Naive thymus-derived CD4-positive, alpha-beta T cell (primary cell): Measurements from ENCODE around the gene CBLB. TPM values are rescaled to one million over a fixed set of nuclear protein-coding genes. Genes with fewer than 3 reads are reported as not detected.
A peak's percentile ranks its signal among the peaks of the same experiment; 100 is the strongest.

Experiments
- ATAC-seq: fragments of 150-1000 bp; cut with Tn5 transposase; 2 replicates; pipeline ENCODE4 v1.10.0; 2021; ENCODE audit warnings: mild to moderate bottlenecking, moderate library complexity
- CTCF ChIA-PET: fragments of 350-600 bp; sonication (Branson Sonifier 250); formaldehyde crosslinking; loops from one replicate; lab custom pipeline; 2021; ENCODE audit warnings: antibody characterized with exemption; lab: Charles Lee
- POLR2A ChIA-PET: fragments of 350-600 bp; sonication (Branson Sonifier 250); formaldehyde crosslinking; loops from one replicate; lab custom pipeline; 2021; ENCODE audit warnings: antibody characterized with exemption, inconsistent platforms; lab: Charles Lee
- DNase-seq, 9 donors: peaks; one replicate each; pipeline versions ENCODE4 v3.0.0 to v3.0.0-alpha.2; 2020 to 2022; ENCODE audit warnings: mixed read lengths in 1 of 9
- H3K27ac ChIP-seq: one replicate; pipeline ENCODE4 v1.7.0; 2013; ENCODE audit warnings: mild to moderate bottlenecking, low read depth, low read length, moderate library complexity
- H3K27me3 ChIP-seq, 2 donors: one replicate each; pipeline ENCODE4 v1.7.0; 2013; ENCODE audit warnings: low read length in 2 of 2, mild to moderate bottlenecking in 2 of 2, moderate library complexity in 2 of 2; ENCODE audit not compliant: control insufficient read depth in 2 of 2, insufficient read depth in 2 of 2
- H3K36me3 ChIP-seq, 3 experiments: 1 replicate in 2 of 3; 2 replicates in 1 of 3; pipeline ENCODE4 v1.7.0; 2013; ENCODE audit warnings: low read length in 3 of 3, mild to moderate bottlenecking in 3 of 3, moderate library complexity in 1 of 3; ENCODE audit not compliant: insufficient read depth in 3 of 3, control insufficient read depth in 2 of 3
- H3K4me1 ChIP-seq, 2 donors: one replicate each; pipeline ENCODE4 v1.7.0; 2013; ENCODE audit warnings: low read length in 2 of 2, mild to moderate bottlenecking in 2 of 2, moderate library complexity in 1 of 2; ENCODE audit not compliant: control insufficient read depth in 2 of 2, insufficient read depth in 2 of 2
- H3K4me3 ChIP-seq: 2 replicates; pipeline ENCODE4 v1.7.0; 2013; ENCODE audit warnings: mild to moderate bottlenecking, low read length
- H3K9me3 ChIP-seq, 3 experiments: 1 replicate in 2 of 3; 2 replicates in 1 of 3; pipeline ENCODE4 v1.7.0; 2013; ENCODE audit warnings: low read length in 3 of 3; ENCODE audit not compliant: control insufficient read depth in 2 of 3
- H3K27ac Mint-ChIP-seq, 9 donors: one replicate each; pipeline ENCODE4 v1.8.0; 2020 to 2022; ENCODE audit warnings: mixed read lengths in 9 of 9, mild to moderate bottlenecking in 8 of 9, moderate library complexity in 5 of 9, inconsistent platforms in 2 of 9
- H3K27me3 Mint-ChIP-seq, 5 donors: one replicate each; pipeline ENCODE4 v1.8.0; 2021 to 2022; ENCODE audit warnings: mixed read lengths in 5 of 5, mild to moderate bottlenecking in 1 of 5
- H3K36me3 Mint-ChIP-seq, 5 donors: one replicate each; pipeline ENCODE4 v1.8.0; 2020 to 2022; ENCODE audit warnings: mixed read lengths in 5 of 5, mild to moderate bottlenecking in 3 of 5, inconsistent platforms in 1 of 5
- H3K4me1 Mint-ChIP-seq, 7 donors: one replicate each; pipeline ENCODE4 v1.8.0; 2020 to 2022; ENCODE audit warnings: mixed read lengths in 7 of 7, mild to moderate bottlenecking in 3 of 7, inconsistent platforms in 1 of 7
- H3K4me3 Mint-ChIP-seq, 10 donors: one replicate each; pipeline ENCODE4 v1.8.0; 2020 to 2022; ENCODE audit warnings: mild to moderate bottlenecking in 10 of 10, mixed read lengths in 10 of 10, moderate library complexity in 6 of 10, inconsistent platforms in 2 of 10
- H3K9me3 Mint-ChIP-seq, 11 donors: one replicate each; pipeline ENCODE4 v1.8.0; 2020 to 2022; ENCODE audit warnings: mixed read lengths in 11 of 11, mild to moderate bottlenecking in 4 of 11, inconsistent platforms in 1 of 11, moderate library complexity in 1 of 11
- intact Hi-C, 2 donors: fragments of 100-400 bp; cut with micrococcal nuclease; formaldehyde crosslinking; loops; one replicate each; pipeline ENCODE4 v1.15.1; 2023
- polyA plus RNA-seq, 2 donors: library from polyadenylated mRNA; unstranded; fragments of 300-500 nt; fragmentation: Illumina TruSeq; gene quantifications; one replicate each; pipeline ENCODE4 v1.2.3, GENCODE V29; 2021
- total RNA-seq, 6 experiments: library from RNA in 5 of 6; stranded (reverse) in 5 of 6; gene quantifications; 1 replicate in 5 of 6; 2 replicates in 1 of 6; pipeline ENCODE4 v1.2.3 and lab custom pipeline; 2021 to 2026

The CBLB gene
- total and polyA plus RNA-seq, 7 experiments from 2014 or later, result 22.4 to 135 (median 97.8) TPM

DNA sequence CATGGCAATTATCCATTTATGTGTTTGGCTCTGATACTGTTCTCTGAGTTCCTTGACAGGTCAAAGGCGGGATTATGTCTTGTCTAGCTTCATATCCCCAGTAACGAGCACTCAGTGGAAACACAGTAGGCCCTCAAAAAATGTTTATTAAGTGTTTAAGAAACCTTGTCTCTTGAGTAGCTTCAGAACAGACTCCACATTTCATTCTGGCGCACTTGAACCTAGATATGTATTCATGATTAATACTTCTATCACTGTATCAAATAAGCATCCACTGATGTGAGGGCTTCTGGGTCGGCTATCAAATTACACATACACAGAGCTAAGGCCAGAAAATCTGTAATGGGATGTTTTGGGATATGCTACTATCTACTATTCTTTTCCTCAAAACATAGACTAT lies 4.6 kb downstream of the CBLB start:
- Histone ChIP-seq H3K27ac (no peak overlapping the region), H3K4me1 (peaks cover 26 to 60% of the 10 kb centered on the region in 2 donors), H3K9me3 (no peaks in the 10 kb centered on the region), H3K4me3 (peak overlapping the region; percentile 14), H3K36me3 (peaks cover 0 to 22% (median 8%) of the 10 kb centered on the region in 3 experiments), H3K27me3 (no peaks in the 10 kb centered on the region)
- intact Hi-C loops, result no loop called here
- ChIA-PET POLR2A (interaction anchor here (0.6 kb wide), 1 partner anchor 60 kb away, joined by 5 read pairs; no protein-coding TSS in a partner anchor), CTCF (no interaction called here)
- H3K36me3 Mint-ChIP-seq, result peaks cover 0 to 42% (median 15%) of the 10 kb centered on the region in 5 donors
- no peak for ATAC-seq
- no peaks in the 10 kb centered on the region for H3K27me3 Mint-ChIP-seq
- H3K27ac Mint-ChIP-seq, result peak overlapping the region in 7 of 9 donors; percentile 6 to 77 (median 62)
- peaks cover 13 to 51% (median 45%) of the 10 kb centered on the region in 7 donors for H3K4me1 Mint-ChIP-seq
- no peak for DNase-seq
- H3K4me3 Mint-ChIP-seq, result peak overlapping the region in 9 of 10 donors; percentile 38 to 100 (median 89)
- H3K9me3 Mint-ChIP-seq, result peaks cover 0 to 2% (median 0%) of the 10 kb centered on the region in 11 donors

DNA sequence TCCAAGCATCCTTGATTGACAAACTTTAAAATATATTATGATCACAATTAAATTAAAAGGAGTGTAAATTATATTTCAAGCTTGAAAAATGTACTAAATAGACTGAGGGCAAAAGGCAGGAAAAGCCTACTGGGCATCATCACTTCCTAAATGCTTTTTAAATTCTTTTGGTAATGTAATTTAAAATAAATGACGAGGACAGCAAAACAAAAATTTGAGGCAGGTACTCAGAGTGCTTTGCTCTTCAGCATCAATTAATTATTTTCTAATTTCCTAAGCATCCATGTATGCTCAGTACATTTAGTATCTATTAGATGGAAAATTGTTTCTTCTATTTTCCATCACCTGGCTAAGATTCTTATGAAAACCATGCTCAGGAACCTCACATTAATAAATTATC lies 5.2 kb downstream of the CBLB start:
- no peak overlapping the region for H3K4me3 ChIP-seq
- no peaks in the 10 kb centered on the region for H3K27me3 ChIP-seq
- peak overlapping the region in 4 of 9 donors; percentile 18 to 48 (median 26) for H3K27ac Mint-ChIP-seq
- no peak overlapping the region for H3K27ac ChIP-seq
- H3K9me3 Mint-ChIP-seq, result peaks cover 0 to 2% (median 0%) of the 10 kb centered on the region in 11 donors
- CTCF ChIA-PET, result interaction anchor here (1.1 kb wide), 1 partner anchor 341 kb away, joined by 3 read pairs; no protein-coding TSS in a partner anchor
- H3K4me1 ChIP-seq, result peaks cover 26 to 60% of the 10 kb centered on the region in 2 donors
- peaks cover 13 to 54% (median 45%) of the 10 kb centered on the region in 7 donors for H3K4me1 Mint-ChIP-seq
- H3K9me3 ChIP-seq, result no peaks in the 10 kb centered on the region
- H3K4me3 Mint-ChIP-seq, result peak overlapping the region in 8 of 10 donors; percentile 10 to 100 (median 92)
- peaks cover 0 to 45% (median 18%) of the 10 kb centered on the region in 5 donors for H3K36me3 Mint-ChIP-seq
- no peak for ATAC-seq
- POLR2A ChIA-PET, result no interaction called here
- H3K36me3 ChIP-seq, result peaks cover 0 to 17% (median 8%) of the 10 kb centered on the region in 3 experiments
- DNase-seq, result no peak
- intact Hi-C loops, result loop anchor here in 1 of 2 donors (2.0 kb wide), 1 partner anchor 15 kb away; no protein-coding TSS in a partner anchor
- no peaks in the 10 kb centered on the region for H3K27me3 Mint-ChIP-seq

DNA sequence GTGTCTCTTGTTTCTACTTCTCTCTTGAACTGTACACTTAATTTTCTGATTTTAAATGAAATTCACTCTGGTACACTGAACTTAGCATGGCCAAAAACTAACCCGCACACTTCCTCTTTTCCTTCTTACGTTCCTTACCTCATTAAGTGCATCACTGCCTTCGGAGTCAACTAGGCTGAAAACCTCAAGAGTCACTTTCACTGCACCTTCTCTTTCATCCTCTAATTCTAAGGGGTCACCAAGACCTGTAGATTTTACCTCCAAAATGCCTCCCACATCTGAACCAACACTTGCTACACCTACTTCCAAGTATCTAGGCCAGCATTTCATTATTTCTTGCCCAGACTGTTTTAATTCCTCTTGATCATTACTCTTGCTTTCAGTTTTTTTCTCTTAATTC lies 6.6 kb downstream of the CBLB start:
- Mint-ChIP-seq H3K4me1 (peaks cover 23 to 61% (median 55%) of the 10 kb centered on the region in 7 donors), H3K36me3 (peaks cover 0 to 43% (median 22%) of the 10 kb centered on the region in 5 donors), H3K27ac (no peak overlapping the region), H3K4me3 (no peak overlapping the region), H3K9me3 (peaks cover 0 to 2% (median 0%) of the 10 kb centered on the region in 11 donors), H3K27me3 (no peaks in the 10 kb centered on the region)
- intact Hi-C loops, result loop anchor here in 1 of 2 donors (1.0 to 2.0 kb wide), 2 partner anchors 8 to 13 kb away; no protein-coding TSS in a partner anchor
- Histone ChIP-seq H3K9me3 (no peaks in the 10 kb centered on the region), H3K4me3 (peak overlapping the region; percentile 26), H3K27me3 (no peaks in the 10 kb centered on the region), H3K4me1 (peaks cover 31 to 68% of the 10 kb centered on the region in 2 donors), H3K36me3 (peaks cover 0 to 12% (median 8%) of the 10 kb centered on the region in 3 experiments), H3K27ac (no peak overlapping the region)
- ChIA-PET CTCF (interaction anchor here (0.6 to 1.5 kb wide), 3 partner anchors 24 to 342 kb away, joined by 3 to 4 read pairs (median 3); no protein-coding TSS in a partner anchor), POLR2A (interaction anchor here (0.6 to 1.0 kb wide), 3 partner anchors 14 to 18 kb away, joined by 3 to 4 read pairs (median 3); no protein-coding TSS in a partner anchor)
- DNase-seq, result peak in 3 of 9 donors; percentile 8 to 26 (median 20)
- ATAC-seq, result peak; percentile 60

DNA sequence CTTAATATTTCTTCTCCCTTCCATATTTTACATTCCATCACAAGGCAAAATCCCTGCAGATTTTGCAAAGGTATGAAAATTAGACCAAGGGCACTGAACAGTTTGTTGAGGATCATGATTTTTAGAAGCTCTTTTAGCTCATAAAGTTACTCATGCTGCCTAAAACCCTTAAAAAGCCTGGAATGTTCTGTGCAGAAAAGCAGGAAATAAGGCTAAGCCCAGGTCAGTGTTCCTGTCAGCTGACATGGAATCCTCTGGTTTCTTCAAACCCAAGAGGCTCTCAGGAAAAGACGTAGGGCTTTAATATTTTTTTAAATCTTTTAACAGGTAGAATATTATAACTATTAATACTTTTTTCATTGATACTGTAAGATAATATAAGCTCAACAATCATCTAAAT lies 8.2 kb downstream of the CBLB start:
- Mint-ChIP-seq H3K27ac (no peak overlapping the region), H3K4me1 (peaks cover 21 to 62% (median 49%) of the 10 kb centered on the region in 7 donors), H3K36me3 (peaks cover 0 to 37% (median 24%) of the 10 kb centered on the region in 5 donors), H3K4me3 (no peak overlapping the region), H3K27me3 (no peaks in the 10 kb centered on the region), H3K9me3 (peaks cover 0 to 2% (median 0%) of the 10 kb centered on the region in 11 donors)
- Histone ChIP-seq H3K27me3 (no peaks in the 10 kb centered on the region), H3K36me3 (peaks cover 2 to 12% (median 8%) of the 10 kb centered on the region in 3 experiments), H3K4me1 (peaks cover 32 to 56% of the 10 kb centered on the region in 2 donors), H3K9me3 (no peaks in the 10 kb centered on the region), H3K4me3 (no peak overlapping the region), H3K27ac (no peak overlapping the region)
- no peak for ATAC-seq
- no peak for DNase-seq
- intact Hi-C loops, result loop anchor here in 1 of 2 donors (1.0 kb wide), 1 partner anchor 9 kb away; the partner anchor contains the start of gene CBLB
- CTCF ChIA-PET, result no interaction called here
- POLR2A ChIA-PET, result no interaction called here

DNA sequence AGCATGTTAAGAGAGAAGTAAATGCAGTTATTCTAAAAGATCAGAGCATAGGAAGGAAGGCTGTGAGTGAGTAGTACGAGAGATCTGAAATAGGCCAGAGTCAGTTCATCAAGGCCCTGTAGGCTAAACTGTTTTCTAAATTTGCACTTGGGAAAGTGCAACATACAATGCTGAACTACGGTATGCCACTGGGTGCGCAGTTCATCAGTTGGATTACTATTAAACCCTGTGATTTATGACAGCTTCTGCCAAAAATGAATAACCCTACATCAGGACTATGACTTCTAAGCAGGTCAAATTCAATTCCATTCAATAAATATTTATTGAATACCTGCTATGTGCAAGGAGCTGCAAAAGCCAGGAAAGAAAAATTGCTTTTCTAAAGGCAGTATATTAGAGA lies 10.8 kb downstream of the CBLB start:
- DNase-seq (no peak), ATAC-seq (no peak)
- Mint-ChIP-seq H3K9me3 (peaks cover 0 to 6% (median 0%) of the 10 kb centered on the region in 11 donors), H3K4me3 (peak overlapping the region in 7 of 10 donors; percentile 1 to 55 (median 35)), H3K27ac (peak overlapping the region in 2 of 9 donors; percentile 22 to 44), H3K4me1 (peaks cover 16 to 59% (median 48%) of the 10 kb centered on the region in 7 donors), H3K36me3 (peaks cover 0 to 42% (median 38%) of the 10 kb centered on the region in 5 donors), H3K27me3 (no peaks in the 10 kb centered on the region)
- peaks cover 23 to 31% of the 10 kb centered on the region in 2 donors for H3K4me1 ChIP-seq
- peaks cover 0 to 14% (median 8%) of the 10 kb centered on the region in 3 experiments for H3K36me3 ChIP-seq
- ChIA-PET CTCF (no interaction called here), POLR2A (interaction anchor here (1.0 to 1.3 kb wide), 2 partner anchors 10 to 20 kb away, joined by 3 to 4 read pairs; no protein-coding TSS in a partner anchor)
- intact Hi-C loops, result no loop called here
- no peaks in the 10 kb centered on the region for H3K9me3 ChIP-seq
- no peak overlapping the region for H3K4me3 ChIP-seq
- no peaks in the 10 kb centered on the region for H3K27me3 ChIP-seq
- no peak overlapping the region for H3K27ac ChIP-seq

DNA sequence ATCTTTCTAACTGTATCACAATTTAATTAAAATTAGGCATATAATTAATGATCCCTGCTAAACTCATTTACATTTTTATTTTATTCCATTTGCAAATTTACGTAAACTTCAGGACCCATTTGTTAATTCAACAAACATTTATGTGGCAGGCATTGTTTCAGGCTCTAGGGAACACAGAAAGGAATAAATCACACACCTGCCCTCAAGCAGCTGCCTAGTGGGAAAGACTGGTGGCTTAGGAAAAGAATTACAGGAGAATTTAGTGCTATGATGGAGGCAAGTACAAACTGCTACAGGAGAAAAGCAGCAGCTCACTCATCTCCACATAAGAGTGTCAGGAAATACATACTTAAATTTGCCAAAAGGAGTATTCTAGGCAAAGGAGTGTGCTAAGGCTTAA lies 11.2 kb downstream of the CBLB start:
- Histone ChIP-seq H3K27ac (no peak overlapping the region), H3K36me3 (peaks cover 0 to 14% (median 10%) of the 10 kb centered on the region in 3 experiments), H3K4me1 (peaks cover 23 to 27% of the 10 kb centered on the region in 2 donors), H3K4me3 (no peak overlapping the region), H3K9me3 (no peaks in the 10 kb centered on the region), H3K27me3 (no peaks in the 10 kb centered on the region)
- intact Hi-C loops, result loop anchor here in 1 of 2 donors (1.0 kb wide), 1 partner anchor 8 kb away; no protein-coding TSS in a partner anchor
- peak overlapping the region in 7 of 10 donors; percentile 1 to 55 (median 35) for H3K4me3 Mint-ChIP-seq
- peak overlapping the region in 2 of 9 donors; percentile 22 to 44 for H3K27ac Mint-ChIP-seq
- DNase-seq (no peak), ATAC-seq (no peak)
- POLR2A ChIA-PET, result interaction anchor here (1.0 kb wide), 1 partner anchor 20 kb away, joined by 3 read pairs; no protein-coding TSS in a partner anchor
- H3K4me1 Mint-ChIP-seq, result peaks cover 17 to 61% (median 52%) of the 10 kb centered on the region in 7 donors
- peaks cover 0 to 46% (median 40%) of the 10 kb centered on the region in 5 donors for H3K36me3 Mint-ChIP-seq
- H3K27me3 Mint-ChIP-seq, result no peaks in the 10 kb centered on the region
- CTCF ChIA-PET, result no interaction called here
- peaks cover 0 to 6% (median 0%) of the 10 kb centered on the region in 11 donors for H3K9me3 Mint-ChIP-seq
